NCI-H524 treated with DMSO at 0.1 percent for 48 hours (cell line): ENCODE data around the gene PAPPA.

ENCODE experiments used
- DNase-seq: peaks from one replicate; lab custom pipeline; 2025; lab: John Stamatoyannopoulos, UW

Gene PAPPA

GRCh38 chr9:116182876-116183275, 29.3 kb downstream of the PAPPA start:
- peak; percentile 33 for DNase-seq

- no peak for DNase-seq
Measured at GRCh38 chr9:116187570-116188170, 34.1 kb downstream of the PAPPA start.

GRCh38 chr9:116189683-116190082, 36.1 kb downstream of the PAPPA start:
- no peak for DNase-seq

- DNase-seq, result no peak
Measured at GRCh38 chr9:116190637-116191396, 37.2 kb downstream of the PAPPA start.

GRCh38 chr9:116191576-116192415, 38.2 kb downstream of the PAPPA start:
- peak; percentile 94 for DNase-seq

GRCh38 chr9:116193636-116194035, 40.0 kb downstream of the PAPPA start:
- DNase-seq, result no peak

GRCh38 chr9:116196806-116197205, 43.2 kb downstream of the PAPPA start:
- no peak for DNase-seq

GRCh38 chr9:116198344-116198743, 44.8 kb downstream of the PAPPA start:
- DNase-seq, result no peak

GRCh38 chr9:116202219-116202912, 48.8 kb downstream of the PAPPA start:
- DNase-seq, result no peak

GRCh38 chr9:116204252-116204882, 50.8 kb downstream of the PAPPA start:
- no peak for DNase-seq

GRCh38 chr9:116207371-116208111, 54.0 kb downstream of the PAPPA start:
- no peak for DNase-seq

GRCh38 chr9:116208417-116209232, 55.0 kb downstream of the PAPPA start:
- peak; percentile 88 for DNase-seq

- DNase-seq, result no peak
Measured at GRCh38 chr9:116209414-116210116, 56.0 kb downstream of the PAPPA start.

- DNase-seq, result no peak
Measured at GRCh38 chr9:116212986-116213692, 59.5 kb downstream of the PAPPA start.

GRCh38 chr9:116213693-116214047, 60.1 kb downstream of the PAPPA start:
- no peak for DNase-seq

GRCh38 chr9:116218399-116218798, 64.8 kb downstream of the PAPPA start:
- DNase-seq, result no peak

- DNase-seq, result no peak
Measured at GRCh38 chr9:116219686-116220085, 66.1 kb downstream of the PAPPA start.

GRCh38 chr9:116223926-116224325, 70.3 kb downstream of the PAPPA start:
- DNase-seq, result no peak

- no peak for DNase-seq
Measured at GRCh38 chr9:116230051-116230632, 76.6 kb downstream of the PAPPA start.
